ENCODE data around the gene CNTNAP2. TPM values are rescaled to one million over a fixed set of nuclear protein-coding genes. Genes with fewer than 3 reads are reported as not detected.

CNTNAP2 gene
- total RNA-seq, 2 experiments from 2014 or later = not detected

GRCh38 chr7:148180075-148180474 lies 2063.5 kb downstream of the CNTNAP2 start:
- ATAC-seq (ENCODE audit: poor library complexity) = no peak
- Histone ChIP-seq H3K27ac (ENCODE audit: low read depth in 1 of 2, low read length in 2 of 2) (no peak overlapping the region), H3K4me1 (ENCODE audit: insufficient read depth, low read length) (no peaks in the 10 kb centered on the region), H3K4me3 (ENCODE audit: low read length) (no peak overlapping the region), H3K27me3 (ENCODE audit: control insufficient read depth in 1 of 2, insufficient read depth in 2 of 2, low read length in 2 of 2) (no peaks in the 10 kb centered on the region), H3K9me3 (ENCODE audit: control insufficient read depth in 1 of 2, insufficient read depth in 1 of 2, low read length in 2 of 2) (no peaks in the 10 kb centered on the region), H3K36me3 (ENCODE audit: insufficient read depth, low read length) (no peaks in the 10 kb centered on the region)
- TF ChIP-seq CTCF (IDR thresholded peaks at IDR 0.05) = no peak
- Mint-ChIP-seq H3K27ac (no peak overlapping the region), H3K36me3 (ENCODE audit: low read depth) (no peaks in the 10 kb centered on the region), H3K4me1 (ENCODE audit: low read depth) (no peaks in the 10 kb centered on the region), H3K9me3 (no peaks in the 10 kb centered on the region), H3K4me3 (no peak overlapping the region), H3K27me3 (peaks cover 17% of the 10 kb centered on the region)
- no peak for DNase-seq
- intact Hi-C loops (cut with DNase I, micrococcal nuclease) = no loop called here
- POLR2A ChIA-PET = no interaction called here
- CTCF ChIA-PET = no interaction called here

DNA sequence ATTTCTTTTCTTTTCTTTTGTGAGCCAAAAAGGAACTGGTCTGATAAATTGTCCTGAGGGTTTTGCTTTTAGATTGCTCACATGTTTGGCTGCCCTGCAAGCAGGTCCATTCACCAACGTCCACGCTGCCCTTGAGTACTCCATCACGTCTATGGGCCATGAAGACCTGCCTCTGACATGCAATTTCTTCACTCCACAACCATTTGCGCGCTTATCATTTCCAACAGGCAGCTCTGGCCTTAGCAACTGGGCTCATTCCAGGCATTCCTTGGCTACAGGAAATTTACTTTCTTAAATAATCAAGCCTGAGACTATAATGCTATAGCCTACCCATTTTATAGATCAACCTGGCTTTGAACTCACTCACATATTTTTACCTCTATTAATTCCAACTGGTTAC lies 2065.7 kb downstream of the CNTNAP2 start:
- H3K9me3 ChIP-seq (ENCODE audit: control insufficient read depth in 1 of 2, insufficient read depth in 1 of 2, low read length in 2 of 2) = no peaks in the 10 kb centered on the region
- no peak overlapping the region for H3K4me3 Mint-ChIP-seq

DNA sequence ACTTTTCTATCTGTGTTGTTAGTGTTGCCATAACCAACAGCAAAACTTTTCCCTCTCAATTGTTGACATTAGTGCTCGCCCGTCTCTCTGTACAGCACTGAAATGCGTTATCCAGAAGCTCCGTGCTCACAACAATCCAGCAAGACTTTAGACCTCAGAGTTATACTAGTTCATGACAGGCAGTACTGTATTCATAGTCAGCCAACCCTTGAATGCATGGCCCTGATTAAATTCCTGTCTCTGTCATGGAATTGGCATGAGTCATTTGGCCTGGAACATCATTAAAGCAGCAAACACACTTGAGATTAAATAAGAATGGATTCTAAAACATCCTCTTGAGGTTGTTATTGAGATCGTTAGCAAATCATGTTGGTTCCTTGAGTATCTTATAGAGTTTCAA lies 2068.4 kb downstream of the CNTNAP2 start:
- POLR2A ChIA-PET = no interaction called here
- Mint-ChIP-seq H3K4me3 (no peak overlapping the region), H3K36me3 (ENCODE audit: low read depth) (no peaks in the 10 kb centered on the region), H3K4me1 (ENCODE audit: low read depth) (no peaks in the 10 kb centered on the region), H3K9me3 (no peaks in the 10 kb centered on the region), H3K27ac (no peak overlapping the region), H3K27me3 (peaks cover 18% of the 10 kb centered on the region)
- intact Hi-C loops (cut with DNase I, micrococcal nuclease) = no loop called here
- CTCF ChIA-PET = no interaction called here
- Histone ChIP-seq H3K27ac (ENCODE audit: low read depth in 1 of 2, low read length in 2 of 2) (no peak overlapping the region), H3K4me3 (ENCODE audit: low read length) (no peak overlapping the region), H3K36me3 (ENCODE audit: insufficient read depth, low read length) (no peaks in the 10 kb centered on the region), H3K9me3 (ENCODE audit: control insufficient read depth in 1 of 2, insufficient read depth in 1 of 2, low read length in 2 of 2) (no peaks in the 10 kb centered on the region), H3K4me1 (ENCODE audit: insufficient read depth, low read length) (no peaks in the 10 kb centered on the region), H3K27me3 (ENCODE audit: control insufficient read depth in 1 of 2, insufficient read depth in 2 of 2, low read length in 2 of 2) (no peaks in the 10 kb centered on the region)
- DNase-seq (no peak), ATAC-seq (ENCODE audit: poor library complexity) (no peak)
- no peak for TF ChIP-seq CTCF (IDR thresholded peaks at IDR 0.05)

More for the DNA sequence above, 2065.7 kb downstream of the CNTNAP2 start:
- H3K36me3 Mint-ChIP-seq (ENCODE audit: low read depth) = no peaks in the 10 kb centered on the region
- no peak for TF ChIP-seq CTCF (IDR thresholded peaks at IDR 0.05)
- H3K9me3 Mint-ChIP-seq = no peaks in the 10 kb centered on the region
- no peak overlapping the region for H3K4me3 ChIP-seq (ENCODE audit: low read length)
- H3K4me1 Mint-ChIP-seq (ENCODE audit: low read depth) = no peaks in the 10 kb centered on the region
- intact Hi-C loops (cut with DNase I, micrococcal nuclease) = no loop called here
- no peaks in the 10 kb centered on the region for H3K36me3 ChIP-seq (ENCODE audit: insufficient read depth, low read length)
- H3K27me3 ChIP-seq (ENCODE audit: control insufficient read depth in 1 of 2, insufficient read depth in 2 of 2, low read length in 2 of 2) = no peaks in the 10 kb centered on the region
- ATAC-seq (ENCODE audit: poor library complexity) (no peak), DNase-seq (no peak)
- no peak overlapping the region for H3K27ac Mint-ChIP-seq
- no peaks in the 10 kb centered on the region for H3K4me1 ChIP-seq (ENCODE audit: insufficient read depth, low read length)
- ChIA-PET POLR2A (no interaction called here), CTCF (no interaction called here)
- no peak overlapping the region for H3K27ac ChIP-seq (ENCODE audit: low read depth in 1 of 2, low read length in 2 of 2)
- H3K27me3 Mint-ChIP-seq = peaks cover 22% of the 10 kb centered on the region

Measured in CD4-positive, alpha-beta T cell (primary cell).